Measurements from ENCODE around the gene CCDC175. TPM values are rescaled to one million over a fixed set of nuclear protein-coding genes. Genes with fewer than 3 reads are reported as not detected.

CCDC175 gene
- total RNA-seq, 2 experiments from 2014 or later, result not detected

- no peak for DNase-seq (ENCODE audit: low spot score)
- CTCF ChIA-PET (ENCODE audit: unreplicated experiment), result no interaction called here
- Histone ChIP-seq H4K20me1 (ENCODE audit: insufficient read depth, low read length) (no peaks in the 10 kb centered on the region), H3K9me2 (ENCODE audit: insufficient read depth, low read length) (no peaks in the 10 kb centered on the region), H2AFZ (ENCODE audit: low read length) (no peak overlapping the region), H3K27ac (ENCODE audit: low read depth, low read length, poor library complexity, severe bottlenecking) (no peak overlapping the region), H3K36me3 (ENCODE audit: insufficient read depth, low read length) (no peaks in the 10 kb centered on the region), H3K9me3 (ENCODE audit: low read length) (no peaks in the 10 kb centered on the region), H3K4me3 (ENCODE audit: low read depth, low read length, poor library complexity, severe bottlenecking) (no peak overlapping the region), H3K4me2 (ENCODE audit: low read length) (no peak overlapping the region), H3K79me2 (ENCODE audit: insufficient read depth, low read depth, low read length) (no peaks in the 10 kb centered on the region), H3K4me1 (ENCODE audit: insufficient read depth, low read length, poor library complexity, severe bottlenecking) (no peaks in the 10 kb centered on the region)
- TF ChIP-seq CTCF (conservative IDR thresholded peaks at IDR 0.05; ENCODE audit: low read length), result no peak
- TF ChIP-seq EZH2phosphoT487 (IDR thresholded peaks at IDR 0.05; ENCODE audit: borderline replicate concordance, low read depth, low read length), result no peak
- no TSS peak for BruUV-seq (replicated peaks)
- POLR2A ChIA-PET, result interaction anchor here (1.1 kb wide), 1 partner anchor 8 kb away, joined by 3 read pairs; no protein-coding TSS in a partner anchor
- intact Hi-C loops (cut with micrococcal nuclease; ENCODE audit: unreplicated experiment), result no loop called here
Observed at GRCh38 chr14:59585891-59586554, 9.4 kb upstream of the CCDC175 start.

GRCh38 chr14:59583755-59584154 is 7.1 kb upstream of the CCDC175 start:
- H3K9me2 ChIP-seq (ENCODE audit: insufficient read depth, low read length), result no peaks in the 10 kb centered on the region
- no peak overlapping the region for H3K27ac ChIP-seq (ENCODE audit: low read depth, low read length, poor library complexity, severe bottlenecking)
- no peak for DNase-seq (ENCODE audit: low spot score)
- H4K20me1 ChIP-seq (ENCODE audit: insufficient read depth, low read length), result no peaks in the 10 kb centered on the region
- ChIA-PET CTCF (ENCODE audit: unreplicated experiment) (no interaction called here), POLR2A (interaction anchor here (1.0 kb wide), 1 partner anchor 16 kb away, joined by 3 read pairs; no protein-coding TSS in a partner anchor)
- no peak for TF ChIP-seq CTCF (conservative IDR thresholded peaks at IDR 0.05; ENCODE audit: low read length)
- TF ChIP-seq EZH2phosphoT487 (IDR thresholded peaks at IDR 0.05; ENCODE audit: borderline replicate concordance, low read depth, low read length), result no peak
- no TSS peak for BruUV-seq (replicated peaks)
- intact Hi-C loops (cut with micrococcal nuclease; ENCODE audit: unreplicated experiment), result no loop called here
- H3K9me3 ChIP-seq (ENCODE audit: low read length), result no peaks in the 10 kb centered on the region
- H3K4me1 ChIP-seq (ENCODE audit: insufficient read depth, low read length, poor library complexity, severe bottlenecking), result no peaks in the 10 kb centered on the region
- no peak overlapping the region for H3K4me3 ChIP-seq (ENCODE audit: low read depth, low read length, poor library complexity, severe bottlenecking)
- H3K4me2 ChIP-seq (ENCODE audit: low read length), result no peak overlapping the region
- no peaks in the 10 kb centered on the region for H3K79me2 ChIP-seq (ENCODE audit: insufficient read depth, low read depth, low read length)
- no peaks in the 10 kb centered on the region for H3K36me3 ChIP-seq (ENCODE audit: insufficient read depth, low read length)
- H2AFZ ChIP-seq (ENCODE audit: low read length), result no peak overlapping the region

- Histone ChIP-seq H4K20me1 (ENCODE audit: insufficient read depth, low read length) (no peaks in the 10 kb centered on the region), H3K4me1 (ENCODE audit: insufficient read depth, low read length, poor library complexity, severe bottlenecking) (no peaks in the 10 kb centered on the region), H3K4me2 (ENCODE audit: low read length) (no peak overlapping the region), H3K9me2 (ENCODE audit: insufficient read depth, low read length) (no peaks in the 10 kb centered on the region), H3K4me3 (ENCODE audit: low read depth, low read length, poor library complexity, severe bottlenecking) (no peak overlapping the region), H3K79me2 (ENCODE audit: insufficient read depth, low read depth, low read length) (no peaks in the 10 kb centered on the region), H3K9me3 (ENCODE audit: low read length) (no peaks in the 10 kb centered on the region), H3K27ac (ENCODE audit: low read depth, low read length, poor library complexity, severe bottlenecking) (no peak overlapping the region), H2AFZ (ENCODE audit: low read length) (no peak overlapping the region), H3K36me3 (ENCODE audit: insufficient read depth, low read length) (no peaks in the 10 kb centered on the region)
- no TSS peak for BruUV-seq (replicated peaks)
- intact Hi-C loops (cut with micrococcal nuclease; ENCODE audit: unreplicated experiment), result no loop called here
- CTCF ChIA-PET (ENCODE audit: unreplicated experiment), result no interaction called here
- no peak for DNase-seq (ENCODE audit: low spot score)
- POLR2A ChIA-PET, result no interaction called here
- TF ChIP-seq EZH2phosphoT487 (IDR thresholded peaks at IDR 0.05; ENCODE audit: borderline replicate concordance, low read depth, low read length) (no peak), CTCF (conservative IDR thresholded peaks at IDR 0.05; ENCODE audit: low read length) (peak; percentile 64)
Observed at GRCh38 chr14:59582845-59583509, 6.4 kb upstream of the CCDC175 start.
